HepG2 (cell line): Measurements from ENCODE around the gene IFIT2. TPM values are rescaled to one million over a fixed set of nuclear protein-coding genes. Genes with fewer than 3 reads are reported as not detected.

ENCODE experiments used
- CAMTA2 ChIP-seq: sonication (generic); formaldehyde crosslinking; IDR thresholded peaks from 2 replicates; pipeline ENCODE4 v1.4.0; 2020; ENCODE audit warnings: mild to moderate bottlenecking, missing genetic modification reagents, borderline replicate concordance
- KDM3A ChIP-seq: IDR thresholded peaks from 2 replicates; pipeline ENCODE4 v1.6.1; 2018; ENCODE audit warnings: low read depth, missing compliant biosample characterization
- NFE2L2 ChIP-seq: fragments of 150-350 bp; IDR thresholded peaks from 2 replicates; pipeline ENCODE4 v1.6.1; 2014; ENCODE audit warnings: low read length
- NPAS2 ChIP-seq: sonication (generic); formaldehyde crosslinking; IDR thresholded peaks from 2 replicates; pipeline ENCODE4 v1.8.0; 2022; ENCODE audit warnings: mild to moderate bottlenecking, missing genetic modification reagents, borderline replicate concordance
- SIX1 ChIP-seq: sonication (generic); formaldehyde crosslinking; IDR thresholded peaks from 2 replicates; pipeline ENCODE4 v1.4.0; 2020; ENCODE audit warnings: missing genetic modification reagents, borderline replicate concordance
- SNAPC2 ChIP-seq: sonication (generic); formaldehyde crosslinking; IDR thresholded peaks from 2 replicates; pipeline ENCODE4 v1.8.1; 2022; ENCODE audit warnings: mild to moderate bottlenecking, missing genetic modification reagents
- SRSF4 ChIP-seq: fragments of 200-400 bp; formaldehyde crosslinking; IDR thresholded peaks from one replicate; pipeline ENCODE4 v1.6.1; 2018; ENCODE audit warnings: mild to moderate bottlenecking, low read depth, low read length, moderate library complexity; ENCODE audit not compliant: poor library complexity, severe bottlenecking
- YY1 ChIP-seq: IDR thresholded peaks from 2 replicates; pipeline ENCODE4 v1.6.1; 2011; ENCODE audit warnings: low read length, low read depth, moderate library complexity, mild to moderate bottlenecking; ENCODE audit not compliant: insufficient read depth, insufficient replicate concordance
- ZBTB42 ChIP-seq: sonication (generic); formaldehyde crosslinking; IDR thresholded peaks from 2 replicates; pipeline ENCODE4 v1.5.0; 2020; ENCODE audit warnings: mild to moderate bottlenecking, missing genetic modification reagents
- ZFAT ChIP-seq: sonication (generic); formaldehyde crosslinking; conservative IDR thresholded peaks from 2 replicates; pipeline ENCODE4 v1.8.1; 2023; ENCODE audit warnings: missing genetic modification reagents, inconsistent platforms
- ZIK1 ChIP-seq: sonication (generic); formaldehyde crosslinking; IDR thresholded peaks from 2 replicates; pipeline ENCODE4 v1.5.0; 2020; ENCODE audit warnings: mild to moderate bottlenecking, low read depth, missing genetic modification reagents, borderline replicate concordance
- ZMYM2 ChIP-seq: sonication (generic); formaldehyde crosslinking; IDR thresholded peaks from 2 replicates; pipeline ENCODE4 v1.8.0; 2022; ENCODE audit warnings: mild to moderate bottlenecking, missing genetic modification reagents
- ZNF101 ChIP-seq: sonication (generic); formaldehyde crosslinking; IDR thresholded peaks from 2 replicates; pipeline ENCODE4 v1.4.0; 2020; ENCODE audit warnings: mild to moderate bottlenecking, low read depth, missing genetic modification reagents, borderline replicate concordance
- ZNF383 ChIP-seq: sonication (generic); formaldehyde crosslinking; IDR thresholded peaks from 2 replicates; pipeline ENCODE4 v1.4.0; 2020; ENCODE audit warnings: missing genetic modification reagents, mild to moderate bottlenecking, borderline replicate concordance
- ZNF556 ChIP-seq: sonication (generic); formaldehyde crosslinking; IDR thresholded peaks from 2 replicates; pipeline ENCODE4 v1.4.0; 2020; ENCODE audit warnings: mild to moderate bottlenecking, missing genetic modification reagents, borderline replicate concordance
- ZNF558 ChIP-seq: sonication (generic); formaldehyde crosslinking; IDR thresholded peaks from 2 replicates; pipeline ENCODE4 v1.9.0; 2022; ENCODE audit warnings: mild to moderate bottlenecking, missing genetic modification reagents, borderline replicate concordance
- ZNF570 ChIP-seq: sonication (generic); formaldehyde crosslinking; IDR thresholded peaks from 2 replicates; pipeline ENCODE4 v1.4.0; 2020; ENCODE audit warnings: mild to moderate bottlenecking, missing genetic modification reagents, borderline replicate concordance
- ZNF616 ChIP-seq: sonication (generic); formaldehyde crosslinking; IDR thresholded peaks from 2 replicates; pipeline ENCODE4 v1.5.0; 2020; ENCODE audit warnings: low read depth, mild to moderate bottlenecking, missing genetic modification reagents
- ZNF773 ChIP-seq: sonication (generic); formaldehyde crosslinking; IDR thresholded peaks from 2 replicates; pipeline ENCODE4 v1.4.0; 2020; ENCODE audit warnings: missing genetic modification reagents, borderline replicate concordance
- ZNF816 ChIP-seq: sonication (generic); formaldehyde crosslinking; IDR thresholded peaks from 2 replicates; pipeline ENCODE4 v1.8.0; 2022; ENCODE audit warnings: missing genetic modification reagents, mild to moderate bottlenecking, borderline replicate concordance
- ZNF841 ChIP-seq: sonication (generic); formaldehyde crosslinking; IDR thresholded peaks from 2 replicates; pipeline ENCODE4 v1.8.1; 2023; ENCODE audit warnings: missing genetic modification reagents, borderline replicate concordance
- polyA plus RNA-seq, 8 experiments: library from polyadenylated mRNA; depleted of rRNA in 3 of 8; stranded (reverse) in 7 of 8; unstranded in 1 of 8; fragments of >200 nt; fragmentation: Illumina TruSeq in 4 of 8; extraction: Trizol in 4 of 8; gene quantifications; 2 replicates each; pipeline versions ENCODE4 v1.2.1 to v1.2.3, GENCODE V29; 2011 to 2016; ENCODE audit warnings: low read depth in 4 of 8, missing spikeins in 1 of 8, mixed read lengths in 1 of 8; ENCODE audit not compliant: insufficient read depth in 1 of 8
- total RNA-seq, 5 experiments: library from RNA; depleted of rRNA; stranded (reverse); fragments of >200 nt; fragmentation: Illumina TruSeq; extraction: Trizol; gene quantifications; 2 replicates each; pipeline ENCODE4 v1.2.3, GENCODE V29; 2016; ENCODE audit warnings: low read depth in 1 of 5
- TF ChIP-seq, protein P1 (sequence below): sonication (generic); formaldehyde crosslinking; IDR thresholded peaks from 2 replicates; pipeline ENCODE4 v1.8.0; 2022; ENCODE audit warnings: mild to moderate bottlenecking, missing genetic modification reagents; ENCODE audit not compliant: insufficient replicate concordance
- TF ChIP-seq, protein P2 (sequence below): sonication (generic); formaldehyde crosslinking; IDR thresholded peaks from 2 replicates; pipeline ENCODE4 v1.5.1; 2020; ENCODE audit warnings: missing genetic modification reagents, mild to moderate bottlenecking, borderline replicate concordance
- TF ChIP-seq, protein P3 (sequence below): sonication (generic); formaldehyde crosslinking; IDR thresholded peaks from 2 replicates; pipeline ENCODE4 v1.5.1; 2020; ENCODE audit warnings: missing genetic modification reagents, mild to moderate bottlenecking, borderline replicate concordance

The IFIT2 gene
- total and polyA plus RNA-seq, 2 of the 13 experiments (the other 11 are each of a cell fraction or from before 2014, with no cell fraction given): 0.04 to 0.15 TPM

DNA sequence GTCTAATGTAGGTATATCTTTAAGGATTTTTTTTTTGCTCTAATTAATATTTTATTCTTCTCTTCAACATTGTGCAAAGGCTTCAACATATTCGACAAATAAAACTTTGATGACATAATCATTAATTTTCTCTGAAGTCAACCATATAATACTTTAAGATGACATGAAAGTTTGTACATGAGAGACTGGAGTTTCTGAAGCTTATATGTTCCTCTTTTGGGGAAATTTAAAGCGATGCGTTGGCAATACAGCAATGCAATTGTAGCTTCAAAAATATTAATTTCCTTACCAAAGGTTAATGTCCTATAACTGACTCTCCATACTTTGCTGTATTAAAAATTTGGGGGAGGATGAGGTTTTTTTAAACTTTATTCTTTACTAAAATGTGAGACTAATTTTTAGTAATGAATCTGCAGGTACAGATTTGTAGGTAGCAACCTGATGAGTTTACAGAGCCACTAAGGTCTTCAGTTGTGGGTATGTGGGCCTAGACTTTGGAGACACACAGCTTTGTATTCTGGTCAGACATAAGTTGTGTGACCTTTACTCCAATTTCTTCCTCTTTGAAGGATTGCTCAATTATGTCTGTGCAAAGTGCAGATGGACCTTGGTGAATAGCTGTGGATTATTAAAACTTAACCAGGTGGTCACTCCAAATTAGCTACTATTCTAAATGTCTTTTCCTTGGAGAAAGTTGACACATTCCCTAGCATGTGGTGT, 32.3 kb upstream of the IFIT2 start (continued):
- TF ChIP-seq YY1 (no peak), ZNF816 (CRISPR knock-in tag) (no peak), NPAS2 (CRISPR knock-in tag) (no peak), SNAPC2 (CRISPR knock-in tag) (no peak), ZNF616 (no peak), CAMTA2 (CRISPR knock-in tag) (no peak), ZNF570 (CRISPR knock-in tag) (no peak), SIX1 (CRISPR knock-in tag) (no peak), SRSF4 (no peak), ZBTB42 (CRISPR knock-in tag) (no peak), ZNF383 (CRISPR knock-in tag) (no peak), ZNF841 (CRISPR knock-in tag) (no peak), KDM3A (CRISPR knock-in tag) (no peak), ZMYM2 (CRISPR knock-in tag) (0 out of 2 replicates have a peak, but pooled peaks have one; percentile 24), ZFAT (CRISPR knock-in tag) (peak; percentile 87), ZNF773 (CRISPR knock-in tag) (no peak), ZNF558 (CRISPR knock-in tag) (no peak), ZNF556 (CRISPR knock-in tag) (no peak), NFE2L2 (no peak), ZIK1 (no peak), ZNF101 (CRISPR knock-in tag) (no peak)
- TF ChIP-seq, protein P1, sequence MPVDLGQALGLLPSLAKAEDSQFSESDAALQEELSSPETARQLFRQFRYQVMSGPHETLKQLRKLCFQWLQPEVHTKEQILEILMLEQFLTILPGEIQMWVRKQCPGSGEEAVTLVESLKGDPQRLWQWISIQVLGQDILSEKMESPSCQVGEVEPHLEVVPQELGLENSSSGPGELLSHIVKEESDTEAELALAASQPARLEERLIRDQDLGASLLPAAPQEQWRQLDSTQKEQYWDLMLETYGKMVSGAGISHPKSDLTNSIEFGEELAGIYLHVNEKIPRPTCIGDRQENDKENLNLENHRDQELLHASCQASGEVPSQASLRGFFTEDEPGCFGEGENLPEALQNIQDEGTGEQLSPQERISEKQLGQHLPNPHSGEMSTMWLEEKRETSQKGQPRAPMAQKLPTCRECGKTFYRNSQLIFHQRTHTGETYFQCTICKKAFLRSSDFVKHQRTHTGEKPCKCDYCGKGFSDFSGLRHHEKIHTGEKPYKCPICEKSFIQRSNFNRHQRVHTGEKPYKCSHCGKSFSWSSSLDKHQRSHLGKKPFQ (CRISPR knock-in tag): no peak
- TF ChIP-seq, protein P2, sequence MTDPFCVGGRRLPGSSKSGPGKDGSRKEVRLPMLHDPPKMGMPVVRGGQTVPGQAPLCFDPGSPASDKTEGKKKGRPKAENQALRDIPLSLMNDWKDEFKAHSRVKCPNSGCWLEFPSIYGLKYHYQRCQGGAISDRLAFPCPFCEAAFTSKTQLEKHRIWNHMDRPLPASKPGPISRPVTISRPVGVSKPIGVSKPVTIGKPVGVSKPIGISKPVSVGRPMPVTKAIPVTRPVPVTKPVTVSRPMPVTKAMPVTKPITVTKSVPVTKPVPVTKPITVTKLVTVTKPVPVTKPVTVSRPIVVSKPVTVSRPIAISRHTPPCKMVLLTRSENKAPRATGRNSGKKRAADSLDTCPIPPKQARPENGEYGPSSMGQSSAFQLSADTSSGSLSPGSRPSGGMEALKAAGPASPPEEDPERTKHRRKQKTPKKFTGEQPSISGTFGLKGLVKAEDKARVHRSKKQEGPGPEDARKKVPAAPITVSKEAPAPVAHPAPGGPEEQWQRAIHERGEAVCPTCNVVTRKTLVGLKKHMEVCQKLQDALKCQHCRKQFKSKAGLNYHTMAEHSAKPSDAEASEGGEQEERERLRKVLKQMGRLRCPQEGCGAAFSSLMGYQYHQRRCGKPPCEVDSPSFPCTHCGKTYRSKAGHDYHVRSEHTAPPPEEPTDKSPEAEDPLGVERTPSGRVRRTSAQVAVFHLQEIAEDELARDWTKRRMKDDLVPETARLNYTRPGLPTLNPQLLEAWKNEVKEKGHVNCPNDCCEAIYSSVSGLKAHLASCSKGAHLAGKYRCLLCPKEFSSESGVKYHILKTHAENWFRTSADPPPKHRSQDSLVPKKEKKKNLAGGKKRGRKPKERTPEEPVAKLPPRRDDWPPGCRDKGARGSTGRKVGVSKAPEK (CRISPR knock-in tag): no peak
- TF ChIP-seq, protein P3, sequence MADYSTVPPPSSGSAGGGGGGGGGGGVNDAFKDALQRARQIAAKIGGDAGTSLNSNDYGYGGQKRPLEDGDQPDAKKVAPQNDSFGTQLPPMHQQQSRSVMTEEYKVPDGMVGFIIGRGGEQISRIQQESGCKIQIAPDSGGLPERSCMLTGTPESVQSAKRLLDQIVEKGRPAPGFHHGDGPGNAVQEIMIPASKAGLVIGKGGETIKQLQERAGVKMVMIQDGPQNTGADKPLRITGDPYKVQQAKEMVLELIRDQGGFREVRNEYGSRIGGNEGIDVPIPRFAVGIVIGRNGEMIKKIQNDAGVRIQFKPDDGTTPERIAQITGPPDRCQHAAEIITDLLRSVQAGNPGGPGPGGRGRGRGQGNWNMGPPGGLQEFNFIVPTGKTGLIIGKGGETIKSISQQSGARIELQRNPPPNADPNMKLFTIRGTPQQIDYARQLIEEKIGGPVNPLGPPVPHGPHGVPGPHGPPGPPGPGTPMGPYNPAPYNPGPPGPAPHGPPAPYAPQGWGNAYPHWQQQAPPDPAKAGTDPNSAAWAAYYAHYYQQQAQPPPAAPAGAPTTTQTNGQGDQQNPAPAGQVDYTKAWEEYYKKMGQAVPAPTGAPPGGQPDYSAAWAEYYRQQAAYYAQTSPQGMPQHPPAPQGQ: no peak
